H1 (cell line): ENCODE measurements around the gene UBE2E1. TPM values are rescaled to one million over a fixed set of nuclear protein-coding genes. Genes with fewer than 3 reads are reported as not detected.

Experiments
- CTCF ChIA-PET: fragments of 300-600 bp; sonication (Branson Sonifier 250); formaldehyde crosslinking; loops from one replicate; lab custom pipeline; 2021; ENCODE audit not compliant: partially characterized antibody; lab: Charles Lee
- POLR2A ChIA-PET: fragments of 300-600 bp; sonication (Branson Sonifier 250); formaldehyde crosslinking; loops from one replicate; lab custom pipeline; 2021; ENCODE audit warnings: inconsistent platforms; ENCODE audit not compliant: partially characterized antibody; lab: Charles Lee
- DNase-seq, 2 experiments: peaks; one replicate each; pipeline versions ENCODE4 v3.0.0 to v3.0.0-alpha.2; 2010 to 2022; ENCODE audit warnings: low spot score in 2 of 2, low read depth in 1 of 2, mixed read lengths in 1 of 2
- FAIRE-seq: peaks from 2 replicates; lab custom pipeline; 2011; peaks lifted over from hg19 to GRCh38; lab: Jason Lieb, UNC
- H2AFZ ChIP-seq: 2 replicates; pipeline ENCODE4 v1.8.1; 2012; ENCODE audit warnings: low read length, inconsistent platforms
- H2AK5ac ChIP-seq: 2 replicates; pipeline ENCODE4 v1.6.1; 2013; ENCODE audit warnings: low read depth, low read length
- H2BK120ac ChIP-seq: replicated peaks from 2 replicates; pipeline ENCODE3; 2013; ENCODE audit warnings: low read depth, low read length, inconsistent platforms
- H2BK12ac ChIP-seq: 2 replicates; pipeline ENCODE4 v1.6.1; 2013; ENCODE audit warnings: low read depth, low read length
- H2BK15ac ChIP-seq: 2 replicates; pipeline ENCODE4 v1.6.1; 2013; ENCODE audit warnings: low read length
- H2BK20ac ChIP-seq: 2 replicates; pipeline ENCODE4 v1.6.1; 2013; ENCODE audit warnings: low read length
- H2BK5ac ChIP-seq: 2 replicates; pipeline ENCODE4 v1.6.1; 2013; ENCODE audit warnings: low read depth, low read length
- H3K14ac ChIP-seq: 2 replicates; pipeline ENCODE4 v1.6.1; 2013; ENCODE audit warnings: inconsistent platforms; ENCODE audit not compliant: insufficient read length
- H3K18ac ChIP-seq: 2 replicates; pipeline ENCODE4 v1.6.1; 2013; ENCODE audit warnings: low read length; ENCODE audit errors: extremely low read depth
- H3K23ac ChIP-seq: 2 replicates; pipeline ENCODE4 v1.6.1; 2013; ENCODE audit warnings: inconsistent platforms; ENCODE audit not compliant: insufficient read length
- H3K23me2 ChIP-seq: 2 replicates; pipeline ENCODE4 v1.6.1; 2013; ENCODE audit warnings: low read depth, low read length
- H3K27ac ChIP-seq: 2 replicates; pipeline ENCODE4 v1.6.1; 2011; ENCODE audit warnings: low read depth, low read length, inconsistent platforms
- H3K27me3 ChIP-seq, 4 experiments: replicated peaks in 1 of 4; 1 replicate in 1 of 4; 2 replicates in 3 of 4; pipeline versions ENCODE4 v1.6.1 to v1.8.1; 2011 to 2013; ENCODE audit warnings: low read length in 3 of 4, mild to moderate bottlenecking in 3 of 4, inconsistent platforms in 2 of 4, mixed read lengths in 2 of 4, moderate library complexity in 1 of 4; ENCODE audit not compliant: control insufficient read depth in 3 of 4, insufficient read depth in 3 of 4; ENCODE audit errors: extremely low read depth in 1 of 4
- H3K36me3 ChIP-seq, 4 experiments: 2 replicates each; pipeline versions ENCODE4 v1.6.1 to v1.8.1; 2011 to 2013; ENCODE audit warnings: mild to moderate bottlenecking in 4 of 4, low read length in 3 of 4, moderate library complexity in 2 of 4, control low read depth in 1 of 4, inconsistent platforms in 1 of 4; ENCODE audit not compliant: insufficient read depth in 4 of 4, control insufficient read depth in 2 of 4
- H3K4ac ChIP-seq: replicated peaks from 2 replicates; pipeline ENCODE3; 2013; ENCODE audit warnings: low read length, low read depth, mixed read lengths, inconsistent platforms; ENCODE audit not compliant: insufficient read length
- H3K4me1 ChIP-seq, 4 experiments: replicated peaks in 1 of 4; 1 replicate in 1 of 4; 2 replicates in 3 of 4; pipeline versions ENCODE4 v1.6.1 to v1.8.1; 2011 to 2013; ENCODE audit warnings: low read length in 3 of 4, inconsistent platforms in 2 of 4, mixed read lengths in 1 of 4; ENCODE audit not compliant: insufficient read depth in 4 of 4, control insufficient read depth in 3 of 4
- H3K4me2 ChIP-seq, 2 experiments: 2 replicates each; pipeline versions ENCODE4 v1.6.1 to v1.8.1; 2011 to 2013; ENCODE audit warnings: low read depth in 2 of 2, low read length in 2 of 2, control low read depth in 1 of 2, inconsistent platforms in 1 of 2, mild to moderate bottlenecking in 1 of 2; ENCODE audit not compliant: insufficient read depth in 1 of 2
- H3K4me3 ChIP-seq, 4 experiments: fragments of 200-600, 300-600 bp in 1 of 4; sonication (generic), shearing (Covaris generic), sonication (Bioruptor Twin) in 1 of 4; 2 replicates each; pipeline versions ENCODE4 v1.5.1 to v1.8.1; 2011 to 2016; ENCODE audit warnings: low read length in 4 of 4, low read depth in 3 of 4, control low read depth in 2 of 4, inconsistent platforms in 2 of 4, mild to moderate bottlenecking in 2 of 4, mixed read lengths in 1 of 4, moderate library complexity in 1 of 4; ENCODE audit not compliant: insufficient read depth in 2 of 4; ENCODE audit errors: extremely low read depth in 1 of 4
- H3K56ac ChIP-seq: replicated peaks from 2 replicates; pipeline ENCODE3; 2013; ENCODE audit warnings: low read depth, mild to moderate bottlenecking, mixed read lengths, low read length, inconsistent platforms; ENCODE audit not compliant: insufficient read length
- H3K79me1 ChIP-seq: 2 replicates; pipeline ENCODE4 v1.6.1; 2013; ENCODE audit warnings: low read depth, low read length, control low read depth
- H3K79me2 ChIP-seq, 2 experiments: 2 replicates each; pipeline versions ENCODE4 v1.6.1 to v1.8.1; 2012 to 2013; ENCODE audit warnings: low read length in 2 of 2, mild to moderate bottlenecking in 2 of 2, inconsistent platforms in 1 of 2; ENCODE audit not compliant: insufficient read depth in 2 of 2, control insufficient read depth in 1 of 2
- H3K9ac ChIP-seq, 4 experiments: replicated peaks in 1 of 4; 1 replicate in 1 of 4; 2 replicates in 3 of 4; pipeline versions ENCODE4 v1.6.1 to v1.8.1; 2011 to 2013; ENCODE audit warnings: low read depth in 3 of 4, low read length in 3 of 4, control low read depth in 2 of 4, mild to moderate bottlenecking in 2 of 4, moderate library complexity in 2 of 4, inconsistent platforms in 1 of 4; ENCODE audit errors: extremely low read depth in 1 of 4
- H3K9me3 ChIP-seq, 2 experiments: 2 replicates each; pipeline versions ENCODE4 v1.6.1 to v1.8.1; 2012 to 2013; ENCODE audit warnings: mild to moderate bottlenecking in 2 of 2, moderate library complexity in 2 of 2, control low read depth in 1 of 2, inconsistent platforms in 1 of 2, low read depth in 1 of 2, low read length in 1 of 2, mixed read lengths in 1 of 2; ENCODE audit not compliant: insufficient read depth in 2 of 2
- H4K20me1 ChIP-seq, 2 experiments: replicated peaks in 1 of 2; 2 replicates each; pipeline versions ENCODE3 to v1.8.1; 2011 to 2013; ENCODE audit warnings: inconsistent platforms in 2 of 2, low read length in 2 of 2, mild to moderate bottlenecking in 1 of 2; ENCODE audit not compliant: insufficient read depth in 2 of 2, control insufficient read depth in 1 of 2
- H4K5ac ChIP-seq: 2 replicates; pipeline ENCODE4 v1.6.1; 2013; ENCODE audit warnings: low read length, low read depth, mixed read lengths, inconsistent platforms; ENCODE audit not compliant: insufficient read length
- H4K8ac ChIP-seq: 2 replicates; pipeline ENCODE4 v1.8.0; 2013; ENCODE audit warnings: mild to moderate bottlenecking, moderate library complexity, low read length, inconsistent platforms; ENCODE audit not compliant: insufficient read depth; ENCODE audit errors: extremely low read depth
- H4K91ac ChIP-seq: replicated peaks from 2 replicates; pipeline ENCODE3; 2013; ENCODE audit warnings: low read length, mixed read lengths, inconsistent platforms; ENCODE audit not compliant: insufficient read length
- CBX8 ChIP-seq: fragments of 300-800, 300-1000 bp; sonication (generic); IDR thresholded peaks from 2 replicates; pipeline ENCODE4 v1.7.1; 2016; ENCODE audit warnings: low read depth, low read length, borderline replicate concordance
- TBP ChIP-seq: IDR thresholded peaks from 2 replicates; pipeline ENCODE4 v1.6.1; 2011; ENCODE audit warnings: low read depth, low read length, improper control_type of control experiment
- WGBS, 2 experiments: shearing (Covaris generic) in 1 of 2; methylation state at CpG; one replicate each; pipeline versions ENCODE4 v1.1.6 to v1.1.7; 2013 to 2015; ENCODE audit warnings: low lambda C conversion rate in 2 of 2, mixed read lengths in 2 of 2, inconsistent platforms in 1 of 2, low coverage in 1 of 2, missing lambda C conversion rate in 1 of 2; ENCODE audit not compliant: insufficient replicate concordance in 2 of 2, insufficient coverage in 1 of 2, insufficient read length in 1 of 2; ENCODE audit errors: extremely low coverage in 1 of 2, missing lambda C conversion rate in 1 of 2; 5-methylcytosine and 5-hydroxymethylcytosine counted together
- polyA plus RNA-seq, 7 experiments: library from polyadenylated mRNA; depleted of rRNA in 3 of 7; stranded (reverse) in 5 of 7; unstranded in 2 of 7; fragments of >200 nt in 5 of 7; fragments of 200-250 nt in 2 of 7; gene quantifications; 1 replicate in 5 of 7; 2 replicates in 1 of 7; 4 replicates in 1 of 7; pipeline versions ENCODE4 v1.2.1 to v1.2.3, GENCODE V29; 2011 to 2013; ENCODE audit warnings: missing spikeins in 2 of 7, mixed read lengths in 2 of 7
- total RNA-seq: library from RNA; stranded (reverse); fragmentation: NEBNext Ultra II Directional; extraction: Animal tissue kit (Norgen Biotek cat#: 25700); gene quantifications from 2 replicates; pipeline ENCODE4 v1.2.1, GENCODE V29; 2021

Gene UBE2E1
- total and polyA plus RNA-seq, 2 of the 8 experiments (the other 6 are each of a cell fraction or from before 2014, with no cell fraction given): 109 to 141 TPM

GRCh38 chr3:23845326-23846216 is 39.8 kb downstream of the UBE2E1 start:
- Histone ChIP-seq H3K4me2 (no peak overlapping the region), H2BK15ac (no peak overlapping the region), H2AFZ (no peak overlapping the region), H3K56ac (no peak overlapping the region), H4K5ac (no peak overlapping the region), H4K8ac (no peak overlapping the region), H3K9ac (no peak overlapping the region), H3K36me3 (no peaks in the 10 kb centered on the region; a peak in 1 of 8 replicates), H3K4ac (no peak overlapping the region), H2BK12ac (no peak overlapping the region), H2BK120ac (no peak overlapping the region), H3K23ac (no peak overlapping the region), H3K4me3 (no peak overlapping the region), H3K27me3 (no peaks in the 10 kb centered on the region), H3K27ac (no peak overlapping the region), H2AK5ac (no peak overlapping the region), H3K79me2 (peaks cover 4 to 95% of the 10 kb centered on the region in 2 experiments; a peak in 3 of 4 replicates), H3K23me2 (no peaks in the 10 kb centered on the region; the same call in 1 of the 2 replicates), H3K9me3 (no peaks in the 10 kb centered on the region), H3K14ac (no peak overlapping the region), H2BK20ac (no peak overlapping the region), H3K18ac (no peak overlapping the region), H4K20me1 (peaks cover 2 to 6% of the 10 kb centered on the region in 2 experiments), H3K79me1 (peaks cover under 1% of the 10 kb centered on the region; the same call in 1 of the 2 replicates), H4K91ac (no peak overlapping the region), H2BK5ac (no peak overlapping the region), H3K4me1 (peaks cover 0 to 1% (median 0%) of the 10 kb centered on the region in 4 experiments; a peak in 1 of 7 replicates)
- CTCF ChIA-PET: interaction anchor here (0.6 to 3.5 kb wide), 4 partner anchors 12 to 388 kb away, joined by 3 to 11 read pairs (median 4); no protein-coding TSS in a partner anchor
- FAIRE-seq: no peak
- 91% methylated on average over 5 of the region's 5 CpGs; no CpG with 5 or more reads in 1 of the 2 experiments for WGBS, 2 experiments
- POLR2A ChIA-PET: interaction anchor here (4.3 kb wide), 1 partner anchor 72 kb away, joined by 21 read pairs; the partner anchor contains the start of genes NKIRAS1 and RPL15
- no peak for DNase-seq
- no peak for TF ChIP-seq TBP
- TF ChIP-seq CBX8: no peak
